ENCODE results near the gene SLC27A4. TPM values are rescaled to one million over a fixed set of nuclear protein-coding genes. Genes with fewer than 3 reads are reported as not detected.

Gene SLC27A4
- total RNA-seq, 2 experiments from 2014 or later, result 14.2 to 16.0 TPM

GRCh38 chr9:128361296-128361985 lies 21.1 kb downstream of the SLC27A4 start:
- no peaks in the 10 kb centered on the region for H3K79me2 ChIP-seq (ENCODE audit: insufficient read depth, low read depth, low read length)
- H3K27ac ChIP-seq (ENCODE audit: low read depth, low read length, poor library complexity, severe bottlenecking), result no peak overlapping the region
- no peak for TF ChIP-seq EZH2phosphoT487 (IDR thresholded peaks at IDR 0.05; ENCODE audit: borderline replicate concordance, low read depth, low read length)
- TF ChIP-seq, protein P1, sequence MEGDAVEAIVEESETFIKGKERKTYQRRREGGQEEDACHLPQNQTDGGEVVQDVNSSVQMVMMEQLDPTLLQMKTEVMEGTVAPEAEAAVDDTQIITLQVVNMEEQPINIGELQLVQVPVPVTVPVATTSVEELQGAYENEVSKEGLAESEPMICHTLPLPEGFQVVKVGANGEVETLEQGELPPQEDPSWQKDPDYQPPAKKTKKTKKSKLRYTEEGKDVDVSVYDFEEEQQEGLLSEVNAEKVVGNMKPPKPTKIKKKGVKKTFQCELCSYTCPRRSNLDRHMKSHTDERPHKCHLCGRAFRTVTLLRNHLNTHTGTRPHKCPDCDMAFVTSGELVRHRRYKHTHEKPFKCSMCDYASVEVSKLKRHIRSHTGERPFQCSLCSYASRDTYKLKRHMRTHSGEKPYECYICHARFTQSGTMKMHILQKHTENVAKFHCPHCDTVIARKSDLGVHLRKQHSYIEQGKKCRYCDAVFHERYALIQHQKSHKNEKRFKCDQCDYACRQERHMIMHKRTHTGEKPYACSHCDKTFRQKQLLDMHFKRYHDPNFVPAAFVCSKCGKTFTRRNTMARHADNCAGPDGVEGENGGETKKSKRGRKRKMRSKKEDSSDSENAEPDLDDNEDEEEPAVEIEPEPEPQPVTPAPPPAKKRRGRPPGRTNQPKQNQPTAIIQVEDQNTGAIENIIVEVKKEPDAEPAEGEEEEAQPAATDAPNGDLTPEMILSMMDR (conservative IDR thresholded peaks at IDR 0.05; ENCODE audit: low read length), result no peak
- no peaks in the 10 kb centered on the region for H3K9me2 ChIP-seq (ENCODE audit: insufficient read depth, low read length)
- H2AFZ ChIP-seq (ENCODE audit: low read length), result no peak overlapping the region
- H3K4me3 ChIP-seq (ENCODE audit: low read depth, low read length, poor library complexity, severe bottlenecking), result no peak overlapping the region
- no peaks in the 10 kb centered on the region for H3K4me1 ChIP-seq (ENCODE audit: insufficient read depth, low read length, poor library complexity, severe bottlenecking)
- POLR2A ChIA-PET, result interaction anchor here (0.6 to 1.7 kb wide), 3 partner anchors 9 to 101 kb away, joined by 3 to 4 read pairs (median 3); partner anchors contain the start of gene URM1
- CTCF ChIA-PET (ENCODE audit: unreplicated experiment), result interaction anchor here (0.6 to 1.2 kb wide), 5 partner anchors 10 to 807 kb away, joined by 3 to 11 read pairs (median 4); partner anchors contain the start of gene URM1
- H4K20me1 ChIP-seq (ENCODE audit: insufficient read depth, low read length), result no peaks in the 10 kb centered on the region
- intact Hi-C loops (cut with micrococcal nuclease; ENCODE audit: unreplicated experiment), result no loop called here
- BruUV-seq (replicated peaks), result no TSS peak
- H3K4me2 ChIP-seq (ENCODE audit: low read length), result no peak overlapping the region; the same call in 1 of the 2 replicates
- no peaks in the 10 kb centered on the region for H3K36me3 ChIP-seq (ENCODE audit: insufficient read depth, low read length)
- H3K9me3 ChIP-seq (ENCODE audit: low read length), result no peaks in the 10 kb centered on the region
- DNase-seq (ENCODE audit: low spot score), result no peak

DNA sequence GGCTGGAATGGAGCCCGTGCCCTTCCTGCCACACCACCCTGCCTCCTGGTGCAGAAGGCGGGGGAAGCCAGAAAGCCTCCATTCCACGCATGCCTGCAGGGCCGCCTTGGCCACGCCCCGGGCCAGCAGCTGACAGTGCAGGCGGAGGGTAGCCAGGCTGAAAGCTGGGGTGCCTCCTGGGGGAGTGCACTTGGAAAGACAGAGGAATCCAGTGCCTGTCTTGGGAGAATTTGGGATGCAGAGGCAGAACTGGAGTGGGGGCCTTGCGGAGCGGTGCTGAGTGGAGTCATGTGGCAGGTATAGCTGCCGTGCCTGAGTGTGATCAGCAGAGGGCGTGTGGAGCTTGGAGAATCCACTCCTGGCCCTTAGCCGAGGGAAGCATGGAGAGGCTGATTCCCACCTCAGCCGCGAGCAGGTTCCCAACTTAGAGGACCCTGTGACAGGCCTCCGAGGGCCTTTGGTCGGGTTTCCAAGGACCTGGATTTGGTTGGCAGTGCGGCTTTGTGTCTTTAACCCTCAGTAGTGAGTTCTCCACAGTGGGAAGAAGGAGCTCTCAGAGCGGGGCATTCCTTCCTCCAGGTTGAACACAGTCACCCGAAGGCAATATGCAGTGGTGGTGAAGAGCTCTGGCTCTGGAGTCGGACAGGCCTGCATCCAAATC lies 21.8 kb downstream of the SLC27A4 start:
- POLR2A ChIA-PET, result interaction anchor here (1.3 to 1.7 kb wide), 2 partner anchors 9 to 54 kb away, joined by 3 to 4 read pairs; partner anchors contain the start of gene URM1

More for the DNA sequence above, 21.8 kb downstream of the SLC27A4 start:
- Histone ChIP-seq H4K20me1 (ENCODE audit: insufficient read depth, low read length) (no peaks in the 10 kb centered on the region), H3K4me3 (ENCODE audit: low read depth, low read length, poor library complexity, severe bottlenecking) (no peak overlapping the region), H3K27ac (ENCODE audit: low read depth, low read length, poor library complexity, severe bottlenecking) (no peak overlapping the region), H3K79me2 (ENCODE audit: insufficient read depth, low read depth, low read length) (no peaks in the 10 kb centered on the region), H3K9me3 (ENCODE audit: low read length) (no peaks in the 10 kb centered on the region), H3K4me2 (ENCODE audit: low read length) (no peak overlapping the region; the same call in 1 of the 2 replicates), H3K4me1 (ENCODE audit: insufficient read depth, low read length, poor library complexity, severe bottlenecking) (no peaks in the 10 kb centered on the region), H3K9me2 (ENCODE audit: insufficient read depth, low read length) (no peaks in the 10 kb centered on the region), H3K36me3 (ENCODE audit: insufficient read depth, low read length) (no peaks in the 10 kb centered on the region), H2AFZ (ENCODE audit: low read length) (no peak overlapping the region; the same call in 1 of the 2 replicates)
- CTCF ChIA-PET (ENCODE audit: unreplicated experiment), result interaction anchor here (0.6 to 1.2 kb wide), 3 partner anchors 9 to 77 kb away, joined by 3 to 4 read pairs (median 3); partner anchors contain the start of gene URM1
- BruUV-seq (replicated peaks), result no TSS peak
- TF ChIP-seq, protein P1 (conservative IDR thresholded peaks at IDR 0.05; ENCODE audit: low read length), result peak; percentile 89
- TF ChIP-seq EZH2phosphoT487 (IDR thresholded peaks at IDR 0.05; ENCODE audit: borderline replicate concordance, low read depth, low read length), result no peak
- intact Hi-C loops (cut with micrococcal nuclease; ENCODE audit: unreplicated experiment), result loop anchor here (1.0 kb wide), 1 partner anchor 50 kb away; no protein-coding TSS in a partner anchor
- DNase-seq (ENCODE audit: low spot score), result peak; percentile 73
